H1 (cell line): ENCODE results near the gene GAB2. TPM values are rescaled to one million over a fixed set of nuclear protein-coding genes. Genes with fewer than 3 reads are reported as not detected.

ENCODE experiments used
- KDM5A ChIP-seq: fragments of 200-600 bp; IDR thresholded peaks from 2 replicates; pipeline ENCODE4 v1.7.1; 2012; ENCODE audit warnings: mild to moderate bottlenecking, low read length, inconsistent platforms, mixed read lengths
- polyA plus RNA-seq, 7 experiments: library from polyadenylated mRNA; depleted of rRNA in 3 of 7; stranded (reverse) in 5 of 7; unstranded in 2 of 7; fragments of >200 nt in 5 of 7; fragments of 200-250 nt in 2 of 7; gene quantifications; 1 replicate in 5 of 7; 2 replicates in 1 of 7; 4 replicates in 1 of 7; pipeline versions ENCODE4 v1.2.1 to v1.2.3, GENCODE V29; 2011 to 2013; ENCODE audit warnings: missing spikeins in 2 of 7, mixed read lengths in 2 of 7
- total RNA-seq: library from RNA; stranded (reverse); fragmentation: NEBNext Ultra II Directional; extraction: Animal tissue kit (Norgen Biotek cat#: 25700); gene quantifications from 2 replicates; pipeline ENCODE4 v1.2.1, GENCODE V29; 2021

Gene GAB2
- total and polyA plus RNA-seq, 2 of the 8 experiments (the other 6 are each of a cell fraction or from before 2014, with no cell fraction given) = 6.3 to 14.0 TPM

DNA sequence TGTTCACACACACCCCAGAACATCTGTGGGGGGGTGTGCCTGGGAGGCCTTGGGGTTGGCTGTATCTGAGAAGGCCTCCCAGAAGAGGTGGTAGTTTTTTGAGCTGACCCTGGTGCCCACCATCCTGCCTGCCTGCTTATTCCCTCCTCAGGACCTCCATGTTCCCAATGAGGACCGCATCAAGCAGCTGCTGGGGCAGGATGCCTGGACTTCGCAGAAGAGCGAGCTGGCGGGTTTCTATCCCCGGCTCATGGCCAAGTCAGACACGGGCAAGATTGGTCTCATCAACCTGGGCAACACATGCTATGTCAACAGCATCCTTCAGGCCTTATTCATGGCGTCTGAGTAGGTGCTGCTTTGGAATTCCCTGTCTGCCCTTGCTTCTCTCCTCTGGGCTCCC, 211.9 kb downstream of the GAB2 start (continued):
- no peak for TF ChIP-seq KDM5A
